CD14-positive monocyte (primary cell): Measurements from ENCODE around the gene CHKB. TPM values are rescaled to one million over a fixed set of nuclear protein-coding genes. Genes with fewer than 3 reads are reported as not detected.

Experiments
- DNase-seq, 3 donors: peaks; one replicate each; pipeline ENCODE4 v3.0.0-alpha.2; 2011 to 2022
- H2AFZ ChIP-seq: 2 replicates; pipeline ENCODE4 v1.6.0; 2012; ENCODE audit warnings: mild to moderate bottlenecking, low read depth, low read length, inconsistent platforms; ENCODE audit not compliant: insufficient read depth, poor library complexity, severe bottlenecking
- H3K27ac ChIP-seq, 2 donors: 1 replicate in 1 of 2; 2 replicates in 1 of 2; pipeline ENCODE4 v1.5.1; 2012 to 2013; ENCODE audit warnings: low read length in 2 of 2, control low read depth in 1 of 2, inconsistent platforms in 1 of 2, low read depth in 1 of 2, mild to moderate bottlenecking in 1 of 2
- H3K27me3 ChIP-seq, 2 donors: one replicate each; pipeline versions ENCODE4 v1.6.0 to v1.6.1; 2011 to 2013; ENCODE audit warnings: low read length in 2 of 2; ENCODE audit not compliant: control insufficient read depth in 2 of 2, insufficient read depth in 2 of 2
- H3K36me3 ChIP-seq, 2 donors: replicated peaks in 1 of 2; 1 replicate in 1 of 2; 2 replicates in 1 of 2; pipeline versions ENCODE4 v1.5.1 to v1.6.1; 2012 to 2013; ENCODE audit warnings: low read length in 2 of 2, control low read depth in 1 of 2, inconsistent platforms in 1 of 2, mild to moderate bottlenecking in 1 of 2; ENCODE audit not compliant: insufficient read depth in 2 of 2, control insufficient read depth in 1 of 2
- H3K4me1 ChIP-seq, 2 donors: 1 replicate in 1 of 2; 2 replicates in 1 of 2; pipeline versions ENCODE4 v1.5.1 to v1.6.1; 2012 to 2013; ENCODE audit warnings: low read length in 2 of 2, control low read depth in 1 of 2, inconsistent platforms in 1 of 2, mild to moderate bottlenecking in 1 of 2, moderate library complexity in 1 of 2; ENCODE audit not compliant: insufficient read depth in 2 of 2, control insufficient read depth in 1 of 2
- H3K4me2 ChIP-seq: replicated peaks from 2 replicates; pipeline ENCODE3; 2012; ENCODE audit warnings: low read length, moderate library complexity, mild to moderate bottlenecking; ENCODE audit not compliant: poor library complexity, severe bottlenecking; ENCODE audit errors: extremely low read depth
- H3K4me3 ChIP-seq, 3 experiments: fragments of 200-600 bp in 1 of 3; sonication (generic) in 1 of 3; replicated peaks in 1 of 3; 1 replicate in 2 of 3; 2 replicates in 1 of 3; pipeline ENCODE4 v1.5.1; 2011 to 2013; ENCODE audit warnings: low read length in 3 of 3, mild to moderate bottlenecking in 3 of 3, control low read depth in 2 of 3, low read depth in 2 of 3, inconsistent platforms in 1 of 3, moderate library complexity in 1 of 3
- H3K79me2 ChIP-seq: 2 replicates; pipeline ENCODE4 v1.6.0; 2012; ENCODE audit warnings: mild to moderate bottlenecking, control low read depth, inconsistent platforms, low read length, moderate library complexity; ENCODE audit not compliant: insufficient read depth
- H3K9ac ChIP-seq: 2 replicates; pipeline ENCODE4 v1.6.0; 2017; ENCODE audit warnings: low read length, mild to moderate bottlenecking; ENCODE audit not compliant: insufficient read depth, poor library complexity, severe bottlenecking
- H3K9me3 ChIP-seq, 2 donors: replicated peaks in 1 of 2; 1 replicate in 1 of 2; 2 replicates in 1 of 2; pipeline versions ENCODE4 v1.5.1 to v1.6.1; 2012 to 2013; ENCODE audit warnings: low read length in 2 of 2, control low read depth in 1 of 2; ENCODE audit not compliant: control insufficient read depth in 1 of 2, insufficient read depth in 1 of 2
- H4K20me1 ChIP-seq: 2 replicates; pipeline ENCODE4 v1.6.0; 2012; ENCODE audit warnings: mild to moderate bottlenecking, low read length, control low read depth, moderate library complexity; ENCODE audit not compliant: insufficient read depth
- H3K27ac Mint-ChIP-seq, 7 donors: one replicate each; pipeline ENCODE4 v1.8.0; 2020; ENCODE audit warnings: mild to moderate bottlenecking in 7 of 7, mixed read lengths in 7 of 7, moderate library complexity in 6 of 7, inconsistent platforms in 2 of 7
- H3K27me3 Mint-ChIP-seq, 3 donors: one replicate each; pipeline ENCODE4 v1.8.0; 2021 to 2022; ENCODE audit warnings: low read depth in 3 of 3, mild to moderate bottlenecking in 3 of 3, mixed read lengths in 3 of 3, moderate library complexity in 3 of 3, inconsistent platforms in 1 of 3
- H3K36me3 Mint-ChIP-seq, 2 donors: one replicate each; pipeline ENCODE4 v1.8.0; 2020; ENCODE audit warnings: mixed read lengths in 2 of 2, inconsistent platforms in 1 of 2, mild to moderate bottlenecking in 1 of 2
- H3K4me1 Mint-ChIP-seq: one replicate; pipeline ENCODE4 v1.8.0; 2020; ENCODE audit warnings: mild to moderate bottlenecking, mixed read lengths
- H3K4me3 Mint-ChIP-seq, 2 donors: one replicate each; pipeline ENCODE4 v1.8.0; 2020; ENCODE audit warnings: mild to moderate bottlenecking in 2 of 2, mixed read lengths in 2 of 2, moderate library complexity in 1 of 2
- H3K9me3 Mint-ChIP-seq, 7 donors: one replicate each; pipeline ENCODE4 v1.8.0; 2020 to 2022; ENCODE audit warnings: mixed read lengths in 7 of 7, mild to moderate bottlenecking in 6 of 7, moderate library complexity in 6 of 7, inconsistent platforms in 2 of 7
- CTCF ChIP-seq: fragments of 200-600 bp; IDR thresholded peaks from one replicate; pipeline ENCODE4 v1.8.0; 2022; ENCODE audit warnings: antibody characterized with exemption, mild to moderate bottlenecking
- WGBS: methylation state at CpG from one replicate; pipeline ENCODE4 v1.1.5; 2013; ENCODE audit warnings: missing lambda C conversion rate; ENCODE audit not compliant: insufficient coverage; 5-methylcytosine and 5-hydroxymethylcytosine counted together
- intact Hi-C, 2 donors: fragments of 100-400 bp; cut with micrococcal nuclease; formaldehyde crosslinking; loops; one replicate each; pipeline versions ENCODE4 v1.15.0 to v1.15.1; 2023
- polyA plus RNA-seq, 3 donors: library from polyadenylated mRNA; depleted of rRNA in 1 of 3; unstranded in 2 of 3; stranded (reverse) in 1 of 3; fragments of 300-500 nt in 2 of 3; fragments of >200 nt in 1 of 3; fragmentation: Illumina TruSeq in 2 of 3; gene quantifications; 1 replicate in 2 of 3; 2 replicates in 1 of 3; pipeline ENCODE4 v1.2.3, GENCODE V29; 2012 to 2021

CHKB gene
- polyA plus RNA-seq, 3 donors, result 29.1 to 286 (median 31.3) TPM

- Histone ChIP-seq H3K4me2 (no peak overlapping the region), H3K9me3 (no peaks in the 10 kb centered on the region), H2AFZ (no peak overlapping the region), H3K36me3 (peaks cover 0 to 9% of the 10 kb centered on the region in 2 donors), H3K27ac (no peak overlapping the region), H3K9ac (no peak overlapping the region), H3K4me3 (no peak overlapping the region), H3K4me1 (peaks cover 17 to 25% of the 10 kb centered on the region in 2 donors), H4K20me1 (peaks cover 19% of the 10 kb centered on the region), H3K79me2 (peaks cover 21% of the 10 kb centered on the region), H3K27me3 (peaks cover 0 to 3% of the 10 kb centered on the region in 2 donors)
- H3K36me3 Mint-ChIP-seq, result peaks cover 10 to 16% of the 10 kb centered on the region in 2 donors
- H3K4me1 Mint-ChIP-seq, result peaks cover 17% of the 10 kb centered on the region
- DNase-seq, result no peak
- H3K4me3 Mint-ChIP-seq, result no peak overlapping the region
- no peaks in the 10 kb centered on the region for H3K9me3 Mint-ChIP-seq
- intact Hi-C loops, result no loop called here
- no peak for TF ChIP-seq CTCF
- no peak overlapping the region for H3K27ac Mint-ChIP-seq
- whole genome bisulfite sequencing, result 96% methylated on average over 3 of the region's 3 CpGs
- peaks cover 6 to 13% (median 12%) of the 10 kb centered on the region in 3 donors for H3K27me3 Mint-ChIP-seq
Observed at GRCh38 chr22:50585238-50585637, 2.6 kb upstream of the CHKB start.

- Mint-ChIP-seq H3K27me3 (peaks cover 6 to 10% (median 9%) of the 10 kb centered on the region in 3 donors), H3K4me3 (peak overlapping the region in 1 of 2 donors; percentile 82), H3K4me1 (peaks cover 22% of the 10 kb centered on the region), H3K9me3 (no peaks in the 10 kb centered on the region), H3K36me3 (peaks cover 18 to 23% of the 10 kb centered on the region in 2 donors), H3K27ac (no peak overlapping the region)
- intact Hi-C loops, result loop anchor here (5.0 kb wide), 4 partner anchors 37 to 77 kb away; partner anchors contain the start of genes SCO2 (in 2 of the 2), ARSA (in 1 of the 2), KLHDC7B (in 1 of the 2) and LMF2 (in 1 of the 2)
- Histone ChIP-seq H3K9ac (no peak overlapping the region), H2AFZ (no peak overlapping the region), H3K79me2 (peaks cover 21% of the 10 kb centered on the region), H3K4me3 (no peak overlapping the region), H3K9me3 (no peaks in the 10 kb centered on the region), H4K20me1 (peaks cover 26% of the 10 kb centered on the region), H3K27me3 (peaks cover 0 to 3% of the 10 kb centered on the region in 2 donors), H3K4me2 (no peak overlapping the region), H3K36me3 (peaks cover 0 to 18% of the 10 kb centered on the region in 2 donors), H3K27ac (no peak overlapping the region), H3K4me1 (peaks cover 17 to 25% of the 10 kb centered on the region in 2 donors)
- 98% methylated on average over 17 of the region's 23 CpGs for WGBS
- no peak for DNase-seq
- no peak for TF ChIP-seq CTCF
Observed at GRCh38 chr22:50584106-50585096, 1.8 kb upstream of the CHKB start.
